HEK293 (cell line): ENCODE results near the gene P2RX1.
A peak's percentile ranks its signal among the peaks of the same experiment; 100 is the strongest.

Experiments used
- MYNN ChIP-seq: fragments of 450-650 bp; formaldehyde crosslinking; IDR thresholded peaks from 2 replicates; pipeline ENCODE4 v1.5.1; 2016; ENCODE audit warnings: missing biosample characterization, missing genetic modification characterization, borderline replicate concordance
- SETDB1 ChIP-seq: IDR thresholded peaks from one replicate; pipeline ENCODE4 v1.6.1; 2017; ENCODE audit warnings: mild to moderate bottlenecking, low read length, moderate library complexity, mixed read lengths; ENCODE audit not compliant: insufficient read length
- ZBTB7A ChIP-seq: fragments of 450-650 bp; formaldehyde crosslinking; IDR thresholded peaks from 2 replicates; pipeline ENCODE4 v1.5.1; 2016; ENCODE audit warnings: low read depth, missing biosample characterization, missing genetic modification characterization
- ZNF274 ChIP-seq, 2 experiments: fragments of 200-500 bp in 1 of 2; fragments of 450-650 bp in 1 of 2; sonication (Bioruptor generic) in 1 of 2; formaldehyde crosslinking in 1 of 2; IDR thresholded peaks; 2 replicates each; pipeline versions ENCODE4 v1.5.1 to v1.6.1; 2014 to 2016; ENCODE audit warnings: borderline replicate concordance in 1 of 2, inconsistent platforms in 1 of 2, low read length in 1 of 2, missing biosample characterization in 1 of 2, missing genetic modification characterization in 1 of 2
- ZNF610 ChIP-seq: fragments of 450-650 bp; formaldehyde crosslinking; IDR thresholded peaks from 2 replicates; pipeline ENCODE4 v1.5.1; 2016; ENCODE audit warnings: missing biosample characterization, missing genetic modification characterization, borderline replicate concordance
- ZNF791 ChIP-seq: fragments of 450-650 bp; formaldehyde crosslinking; IDR thresholded peaks from 2 replicates; pipeline ENCODE4 v1.5.1; 2016; ENCODE audit warnings: missing biosample characterization, missing genetic modification characterization
- TF ChIP-seq, protein P1 (sequence below): fragments of 450-650 bp; formaldehyde crosslinking; IDR thresholded peaks from 2 replicates; pipeline ENCODE4 v1.5.1; 2016; ENCODE audit warnings: missing biosample characterization, missing genetic modification characterization, borderline replicate concordance
- TF ChIP-seq, protein P2 (sequence below): fragments of 450-650 bp; formaldehyde crosslinking; IDR thresholded peaks from 2 replicates; pipeline ENCODE4 v1.5.1; 2016; ENCODE audit warnings: missing biosample characterization, missing genetic modification characterization
- TF ChIP-seq, protein P3 (sequence below): IDR thresholded peaks from 2 replicates; pipeline ENCODE4 v1.6.1; 2011; ENCODE audit warnings: mild to moderate bottlenecking, low read depth, low read length, borderline replicate concordance
- TF ChIP-seq, protein P4 (sequence below): fragments of 450-650 bp; formaldehyde crosslinking; IDR thresholded peaks from 2 replicates; pipeline ENCODE4 v1.5.1; 2016; ENCODE audit warnings: missing biosample characterization, missing genetic modification characterization, borderline replicate concordance
- TF ChIP-seq, protein P5 (sequence below): fragments of 450-650 bp; formaldehyde crosslinking; conservative IDR thresholded peaks from 2 replicates; pipeline ENCODE4 v1.5.1; 2016; ENCODE audit warnings: low read depth, missing biosample characterization, missing genetic modification characterization

DNA sequence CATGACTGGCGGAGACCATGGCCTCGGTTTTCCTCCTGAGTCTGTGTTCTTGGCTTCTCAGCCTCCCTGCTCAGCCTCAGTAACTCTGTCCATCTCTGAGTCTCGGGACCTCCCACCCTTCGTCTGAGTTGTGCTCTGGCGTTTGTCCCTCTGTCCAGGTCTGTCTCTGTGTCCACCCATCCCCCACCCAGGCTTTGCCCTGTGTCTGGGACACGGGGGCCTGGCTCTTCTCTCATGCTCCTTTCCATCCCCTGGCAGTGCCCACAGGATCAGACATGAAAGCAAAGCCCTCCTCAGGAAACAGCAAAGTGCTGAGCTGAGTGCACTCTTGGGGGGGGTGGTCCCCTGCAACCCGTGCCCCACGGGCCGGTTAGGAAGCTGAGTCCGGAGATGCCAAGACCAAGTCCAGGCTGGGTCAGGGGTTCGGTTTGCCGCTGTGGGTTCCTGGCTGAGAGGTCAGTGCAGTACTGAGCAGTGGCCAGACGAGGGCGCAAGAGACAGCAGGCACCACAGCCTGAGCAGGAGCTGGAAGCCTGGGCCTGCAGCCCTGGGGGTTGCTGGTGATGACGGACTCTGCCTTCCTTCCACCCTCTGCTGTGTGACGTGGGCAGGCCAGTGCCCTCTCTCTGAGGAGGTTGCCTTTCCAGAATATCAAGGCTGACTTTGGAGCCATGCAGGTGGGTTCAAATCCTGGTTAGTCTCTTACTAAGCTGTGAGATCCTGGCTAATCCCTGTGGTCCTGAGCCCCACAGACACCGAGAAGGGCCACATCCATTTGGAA, 2.5 kb downstream of the P2RX1 start:
- TF ChIP-seq ZBTB7A (no peak), ZNF610 (no peak), SETDB1 (no peak), MYNN (tag by site-specific recombination) (no peak), ZNF791 (tag by site-specific recombination) (no peak), ZNF274 (IDR thresholded peaks at IDR 0.05; ENCODE audit: low read length) (no peak), ZNF274 (tag by site-specific recombination; IDR thresholded peaks at IDR 0.05; ENCODE audit: borderline replicate concordance) (no peak)
- TF ChIP-seq, protein P1, sequence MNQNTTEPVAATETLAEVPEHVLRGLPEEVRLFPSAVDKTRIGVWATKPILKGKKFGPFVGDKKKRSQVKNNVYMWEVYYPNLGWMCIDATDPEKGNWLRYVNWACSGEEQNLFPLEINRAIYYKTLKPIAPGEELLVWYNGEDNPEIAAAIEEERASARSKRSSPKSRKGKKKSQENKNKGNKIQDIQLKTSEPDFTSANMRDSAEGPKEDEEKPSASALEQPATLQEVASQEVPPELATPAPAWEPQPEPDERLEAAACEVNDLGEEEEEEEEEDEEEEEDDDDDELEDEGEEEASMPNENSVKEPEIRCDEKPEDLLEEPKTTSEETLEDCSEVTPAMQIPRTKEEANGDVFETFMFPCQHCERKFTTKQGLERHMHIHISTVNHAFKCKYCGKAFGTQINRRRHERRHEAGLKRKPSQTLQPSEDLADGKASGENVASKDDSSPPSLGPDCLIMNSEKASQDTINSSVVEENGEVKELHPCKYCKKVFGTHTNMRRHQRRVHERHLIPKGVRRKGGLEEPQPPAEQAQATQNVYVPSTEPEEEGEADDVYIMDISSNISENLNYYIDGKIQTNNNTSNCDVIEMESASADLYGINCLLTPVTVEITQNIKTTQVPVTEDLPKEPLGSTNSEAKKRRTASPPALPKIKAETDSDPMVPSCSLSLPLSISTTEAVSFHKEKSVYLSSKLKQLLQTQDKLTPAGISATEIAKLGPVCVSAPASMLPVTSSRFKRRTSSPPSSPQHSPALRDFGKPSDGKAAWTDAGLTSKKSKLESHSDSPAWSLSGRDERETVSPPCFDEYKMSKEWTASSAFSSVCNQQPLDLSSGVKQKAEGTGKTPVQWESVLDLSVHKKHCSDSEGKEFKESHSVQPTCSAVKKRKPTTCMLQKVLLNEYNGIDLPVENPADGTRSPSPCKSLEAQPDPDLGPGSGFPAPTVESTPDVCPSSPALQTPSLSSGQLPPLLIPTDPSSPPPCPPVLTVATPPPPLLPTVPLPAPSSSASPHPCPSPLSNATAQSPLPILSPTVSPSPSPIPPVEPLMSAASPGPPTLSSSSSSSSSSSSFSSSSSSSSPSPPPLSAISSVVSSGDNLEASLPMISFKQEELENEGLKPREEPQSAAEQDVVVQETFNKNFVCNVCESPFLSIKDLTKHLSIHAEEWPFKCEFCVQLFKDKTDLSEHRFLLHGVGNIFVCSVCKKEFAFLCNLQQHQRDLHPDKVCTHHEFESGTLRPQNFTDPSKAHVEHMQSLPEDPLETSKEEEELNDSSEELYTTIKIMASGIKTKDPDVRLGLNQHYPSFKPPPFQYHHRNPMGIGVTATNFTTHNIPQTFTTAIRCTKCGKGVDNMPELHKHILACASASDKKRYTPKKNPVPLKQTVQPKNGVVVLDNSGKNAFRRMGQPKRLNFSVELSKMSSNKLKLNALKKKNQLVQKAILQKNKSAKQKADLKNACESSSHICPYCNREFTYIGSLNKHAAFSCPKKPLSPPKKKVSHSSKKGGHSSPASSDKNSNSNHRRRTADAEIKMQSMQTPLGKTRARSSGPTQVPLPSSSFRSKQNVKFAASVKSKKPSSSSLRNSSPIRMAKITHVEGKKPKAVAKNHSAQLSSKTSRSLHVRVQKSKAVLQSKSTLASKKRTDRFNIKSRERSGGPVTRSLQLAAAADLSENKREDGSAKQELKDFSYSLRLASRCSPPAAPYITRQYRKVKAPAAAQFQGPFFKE (tag by site-specific recombination), result 0 out of 2 replicates have a peak, but pooled peaks have one; percentile 19
- TF ChIP-seq, protein P2, sequence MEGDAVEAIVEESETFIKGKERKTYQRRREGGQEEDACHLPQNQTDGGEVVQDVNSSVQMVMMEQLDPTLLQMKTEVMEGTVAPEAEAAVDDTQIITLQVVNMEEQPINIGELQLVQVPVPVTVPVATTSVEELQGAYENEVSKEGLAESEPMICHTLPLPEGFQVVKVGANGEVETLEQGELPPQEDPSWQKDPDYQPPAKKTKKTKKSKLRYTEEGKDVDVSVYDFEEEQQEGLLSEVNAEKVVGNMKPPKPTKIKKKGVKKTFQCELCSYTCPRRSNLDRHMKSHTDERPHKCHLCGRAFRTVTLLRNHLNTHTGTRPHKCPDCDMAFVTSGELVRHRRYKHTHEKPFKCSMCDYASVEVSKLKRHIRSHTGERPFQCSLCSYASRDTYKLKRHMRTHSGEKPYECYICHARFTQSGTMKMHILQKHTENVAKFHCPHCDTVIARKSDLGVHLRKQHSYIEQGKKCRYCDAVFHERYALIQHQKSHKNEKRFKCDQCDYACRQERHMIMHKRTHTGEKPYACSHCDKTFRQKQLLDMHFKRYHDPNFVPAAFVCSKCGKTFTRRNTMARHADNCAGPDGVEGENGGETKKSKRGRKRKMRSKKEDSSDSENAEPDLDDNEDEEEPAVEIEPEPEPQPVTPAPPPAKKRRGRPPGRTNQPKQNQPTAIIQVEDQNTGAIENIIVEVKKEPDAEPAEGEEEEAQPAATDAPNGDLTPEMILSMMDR (tag by site-specific recombination), result peak; percentile 90
- TF ChIP-seq, protein P3, sequence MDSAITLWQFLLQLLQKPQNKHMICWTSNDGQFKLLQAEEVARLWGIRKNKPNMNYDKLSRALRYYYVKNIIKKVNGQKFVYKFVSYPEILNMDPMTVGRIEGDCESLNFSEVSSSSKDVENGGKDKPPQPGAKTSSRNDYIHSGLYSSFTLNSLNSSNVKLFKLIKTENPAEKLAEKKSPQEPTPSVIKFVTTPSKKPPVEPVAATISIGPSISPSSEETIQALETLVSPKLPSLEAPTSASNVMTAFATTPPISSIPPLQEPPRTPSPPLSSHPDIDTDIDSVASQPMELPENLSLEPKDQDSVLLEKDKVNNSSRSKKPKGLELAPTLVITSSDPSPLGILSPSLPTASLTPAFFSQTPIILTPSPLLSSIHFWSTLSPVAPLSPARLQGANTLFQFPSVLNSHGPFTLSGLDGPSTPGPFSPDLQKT, result no peak
- TF ChIP-seq, protein P4, sequence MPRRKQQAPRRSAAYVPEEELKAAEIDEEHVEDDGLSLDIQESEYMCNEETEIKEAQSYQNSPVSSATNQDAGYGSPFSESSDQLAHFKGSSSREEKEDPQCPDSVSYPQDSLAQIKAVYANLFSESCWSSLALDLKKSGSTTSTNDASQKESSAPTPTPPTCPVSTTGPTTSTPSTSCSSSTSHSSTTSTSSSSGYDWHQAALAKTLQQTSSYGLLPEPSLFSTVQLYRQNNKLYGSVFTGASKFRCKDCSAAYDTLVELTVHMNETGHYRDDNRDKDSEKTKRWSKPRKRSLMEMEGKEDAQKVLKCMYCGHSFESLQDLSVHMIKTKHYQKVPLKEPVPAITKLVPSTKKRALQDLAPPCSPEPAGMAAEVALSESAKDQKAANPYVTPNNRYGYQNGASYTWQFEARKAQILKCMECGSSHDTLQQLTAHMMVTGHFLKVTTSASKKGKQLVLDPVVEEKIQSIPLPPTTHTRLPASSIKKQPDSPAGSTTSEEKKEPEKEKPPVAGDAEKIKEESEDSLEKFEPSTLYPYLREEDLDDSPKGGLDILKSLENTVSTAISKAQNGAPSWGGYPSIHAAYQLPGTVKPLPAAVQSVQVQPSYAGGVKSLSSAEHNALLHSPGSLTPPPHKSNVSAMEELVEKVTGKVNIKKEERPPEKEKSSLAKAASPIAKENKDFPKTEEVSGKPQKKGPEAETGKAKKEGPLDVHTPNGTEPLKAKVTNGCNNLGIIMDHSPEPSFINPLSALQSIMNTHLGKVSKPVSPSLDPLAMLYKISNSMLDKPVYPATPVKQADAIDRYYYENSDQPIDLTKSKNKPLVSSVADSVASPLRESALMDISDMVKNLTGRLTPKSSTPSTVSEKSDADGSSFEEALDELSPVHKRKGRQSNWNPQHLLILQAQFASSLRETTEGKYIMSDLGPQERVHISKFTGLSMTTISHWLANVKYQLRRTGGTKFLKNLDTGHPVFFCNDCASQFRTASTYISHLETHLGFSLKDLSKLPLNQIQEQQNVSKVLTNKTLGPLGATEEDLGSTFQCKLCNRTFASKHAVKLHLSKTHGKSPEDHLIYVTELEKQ (tag by site-specific recombination), result no peak
- TF ChIP-seq, protein P5, sequence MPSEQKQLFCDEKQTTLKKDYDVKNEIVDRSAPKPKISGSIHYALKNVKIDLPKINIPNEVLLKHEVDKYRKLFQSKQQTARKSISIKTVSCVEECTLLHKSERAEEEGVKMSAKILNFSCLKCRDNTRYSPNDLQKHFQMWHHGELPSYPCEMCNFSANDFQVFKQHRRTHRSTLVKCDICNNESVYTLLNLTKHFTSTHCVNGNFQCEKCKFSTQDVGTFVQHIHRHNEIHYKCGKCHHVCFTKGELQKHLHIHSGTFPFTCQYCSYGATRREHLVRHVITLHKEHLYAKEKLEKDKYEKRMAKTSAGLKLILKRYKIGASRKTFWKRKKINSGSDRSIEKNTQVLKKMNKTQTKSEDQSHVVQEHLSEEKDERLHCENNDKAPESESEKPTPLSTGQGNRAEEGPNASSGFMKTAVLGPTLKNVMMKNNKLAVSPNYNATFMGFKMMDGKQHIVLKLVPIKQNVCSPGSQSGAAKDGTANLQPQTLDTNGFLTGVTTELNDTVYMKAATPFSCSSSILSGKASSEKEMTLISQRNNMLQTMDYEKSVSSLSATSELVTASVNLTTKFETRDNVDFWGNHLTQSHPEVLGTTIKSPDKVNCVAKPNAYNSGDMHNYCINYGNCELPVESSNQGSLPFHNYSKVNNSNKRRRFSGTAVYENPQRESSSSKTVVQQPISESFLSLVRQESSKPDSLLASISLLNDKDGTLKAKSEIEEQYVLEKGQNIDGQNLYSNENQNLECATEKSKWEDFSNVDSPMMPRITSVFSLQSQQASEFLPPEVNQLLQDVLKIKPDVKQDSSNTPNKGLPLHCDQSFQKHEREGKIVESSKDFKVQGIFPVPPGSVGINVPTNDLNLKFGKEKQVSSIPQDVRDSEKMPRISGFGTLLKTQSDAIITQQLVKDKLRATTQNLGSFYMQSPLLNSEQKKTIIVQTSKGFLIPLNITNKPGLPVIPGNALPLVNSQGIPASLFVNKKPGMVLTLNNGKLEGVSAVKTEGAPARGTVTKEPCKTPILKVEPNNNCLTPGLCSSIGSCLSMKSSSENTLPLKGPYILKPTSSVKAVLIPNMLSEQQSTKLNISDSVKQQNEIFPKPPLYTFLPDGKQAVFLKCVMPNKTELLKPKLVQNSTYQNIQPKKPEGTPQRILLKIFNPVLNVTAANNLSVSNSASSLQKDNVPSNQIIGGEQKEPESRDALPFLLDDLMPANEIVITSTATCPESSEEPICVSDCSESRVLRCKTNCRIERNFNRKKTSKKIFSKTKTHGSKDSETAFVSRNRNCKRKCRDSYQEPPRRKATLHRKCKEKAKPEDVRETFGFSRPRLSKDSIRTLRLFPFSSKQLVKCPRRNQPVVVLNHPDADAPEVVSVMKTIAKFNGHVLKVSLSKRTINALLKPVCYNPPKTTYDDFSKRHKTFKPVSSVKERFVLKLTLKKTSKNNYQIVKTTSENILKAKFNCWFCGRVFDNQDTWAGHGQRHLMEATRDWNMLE, result no peak
